Fibroblast of lung (primary cell): ENCODE data around the gene DOC2A. TPM values are rescaled to one million over a fixed set of nuclear protein-coding genes. Genes with fewer than 3 reads are reported as not detected.

Experiments
- DNase-seq, 2 donors: peaks; one replicate each; pipeline versions ENCODE4 v3.0.0 to v3.0.0-alpha.2; 2010; ENCODE audit warnings: low read depth in 2 of 2
- H2AFZ ChIP-seq: 2 replicates; pipeline ENCODE4 v1.5.1; 2012; ENCODE audit warnings: low read length, control low read depth, inconsistent platforms
- H3K27ac ChIP-seq: 2 replicates; pipeline ENCODE4 v1.5.1; 2011; ENCODE audit warnings: low read length, control low read depth; ENCODE audit not compliant: insufficient read depth
- H3K27me3 ChIP-seq: 2 replicates; pipeline ENCODE4 v1.5.1; 2011; ENCODE audit warnings: mild to moderate bottlenecking, low read length; ENCODE audit not compliant: control insufficient read depth, insufficient read depth
- H3K36me3 ChIP-seq: 2 replicates; pipeline ENCODE4 v1.5.1; 2011; ENCODE audit warnings: low read length; ENCODE audit not compliant: control insufficient read depth, insufficient read depth
- H3K4me1 ChIP-seq: 2 replicates; pipeline ENCODE4 v1.5.1; 2011; ENCODE audit warnings: low read length; ENCODE audit not compliant: control insufficient read depth, insufficient read depth; ENCODE audit errors: extremely low read depth
- H3K4me2 ChIP-seq: 2 replicates; pipeline ENCODE4 v1.5.1; 2011; ENCODE audit warnings: low read length, control low read depth; ENCODE audit not compliant: insufficient read depth; ENCODE audit errors: extremely low read depth
- H3K4me3 ChIP-seq, 4 experiments: fragments of 200-600 bp in 1 of 4; sonication (generic) in 1 of 4; replicated peaks in 1 of 4; 2 replicates each; pipeline ENCODE4 v1.5.1; 2011 to 2016; ENCODE audit warnings: low read length in 4 of 4, low read depth in 3 of 4, mild to moderate bottlenecking in 3 of 4, control low read depth in 2 of 4, inconsistent platforms in 1 of 4, mixed read lengths in 1 of 4; ENCODE audit not compliant: insufficient read depth in 1 of 4; ENCODE audit errors: control extremely low read depth in 1 of 4
- H3K79me2 ChIP-seq: 2 replicates; pipeline ENCODE4 v1.5.1; 2012; ENCODE audit warnings: mild to moderate bottlenecking, low read length, inconsistent platforms; ENCODE audit not compliant: control insufficient read depth, insufficient read depth
- H3K9ac ChIP-seq: 2 replicates; pipeline ENCODE4 v1.5.1; 2011; ENCODE audit warnings: mild to moderate bottlenecking, low read length, control low read depth; ENCODE audit not compliant: insufficient read depth
- H3K9me3 ChIP-seq: 2 replicates; pipeline ENCODE4 v1.5.1; 2012; ENCODE audit warnings: low read depth, low read length; ENCODE audit not compliant: control insufficient read depth, insufficient read depth
- H4K20me1 ChIP-seq: 2 replicates; pipeline ENCODE4 v1.5.1; 2011; ENCODE audit warnings: low read length; ENCODE audit not compliant: control insufficient read depth, insufficient read depth; ENCODE audit errors: extremely low read depth
- CTCF ChIP-seq, 2 donors: IDR thresholded peaks in 1 of 2; conservative IDR thresholded peaks in 1 of 2; 1 replicate in 1 of 2; 2 replicates in 1 of 2; pipeline ENCODE4 v1.5.1; 2011 to 2012; ENCODE audit warnings: low read length in 2 of 2, control low read depth in 1 of 2, inconsistent platforms in 1 of 2, low read depth in 1 of 2, mild to moderate bottlenecking in 1 of 2
- EZH2 ChIP-seq: IDR thresholded peaks from 2 replicates; pipeline ENCODE4 v1.5.1; 2012; ENCODE audit warnings: low read length, control low read depth, mild to moderate bottlenecking; ENCODE audit errors: missing control alignments
- polyA plus RNA-seq, 2 donors: library from polyadenylated mRNA; depleted of rRNA in 1 of 2; stranded (reverse) in 1 of 2; unstranded in 1 of 2; fragments of >200 nt; gene quantifications; 2 replicates each; pipeline ENCODE4 v1.2.1, GENCODE V29; 2011 to 2012; ENCODE audit warnings: missing spikeins in 1 of 2
- total RNA-seq: library from RNA; depleted of rRNA; stranded (reverse); fragments of >200 nt; gene quantifications from 2 replicates; pipeline ENCODE4 v1.2.1, GENCODE V29; 2014

Gene DOC2A
- total and polyA plus RNA-seq, 2 donors (not counting 1 experiment from before 2014, with no cell fraction given), result 0.03 to 0.33 TPM

DNA sequence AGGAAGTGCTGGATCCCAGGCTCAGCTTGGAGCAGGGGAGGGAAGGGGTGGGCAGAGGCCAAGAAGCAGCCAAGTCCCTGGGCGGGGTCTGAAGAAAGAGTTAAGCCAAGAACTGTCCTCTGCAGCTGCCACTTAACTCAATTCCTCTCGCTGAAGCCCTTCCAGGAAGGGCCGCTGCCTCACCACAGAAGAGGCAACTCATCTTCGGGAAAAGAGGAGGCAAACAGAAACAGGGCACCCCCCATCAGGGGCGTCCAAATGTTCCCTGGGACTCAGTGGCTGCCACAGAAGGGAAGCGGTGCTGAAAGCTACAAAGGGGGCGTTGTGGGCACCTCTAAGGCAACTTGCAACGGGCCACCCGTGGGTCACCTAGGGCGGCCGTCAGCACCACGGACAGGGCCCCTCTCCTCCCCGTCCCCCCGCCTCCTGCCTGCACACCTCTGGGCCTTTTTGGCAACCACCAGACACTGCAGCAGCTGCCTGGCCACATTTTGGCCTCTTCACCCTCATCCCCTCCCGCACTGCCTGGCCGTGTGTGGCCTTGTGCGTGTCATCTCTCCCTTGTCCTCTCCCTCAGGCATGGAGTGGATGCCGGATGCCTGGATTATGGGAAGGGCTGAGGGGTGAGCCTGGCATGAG, 17.7 kb upstream of the DOC2A start:
- no peaks in the 10 kb centered on the region for H3K36me3 ChIP-seq
- H3K4me3 ChIP-seq, result no peak overlapping the region
- H3K79me2 ChIP-seq, result no peaks in the 10 kb centered on the region
- no peak overlapping the region for H3K9ac ChIP-seq
- no peak overlapping the region for H3K4me2 ChIP-seq
- H3K27me3 ChIP-seq, result peaks cover 41% of the 10 kb centered on the region
- H2AFZ ChIP-seq, result no peak overlapping the region
- H3K4me1 ChIP-seq, result peaks cover 2% of the 10 kb centered on the region
- TF ChIP-seq CTCF (conservative IDR thresholded peaks at IDR 0.05 in 1 of 2, IDR thresholded peaks at IDR 0.05 in 1 of 2; ENCODE audit: low read depth in 1 of 2, low read length in 2 of 2), result no peak
- TF ChIP-seq EZH2, result no peak
- H3K9me3 ChIP-seq, result no peaks in the 10 kb centered on the region
- no peaks in the 10 kb centered on the region for H4K20me1 ChIP-seq
- DNase-seq, result no peak
- H3K27ac ChIP-seq, result no peak overlapping the region

DNA sequence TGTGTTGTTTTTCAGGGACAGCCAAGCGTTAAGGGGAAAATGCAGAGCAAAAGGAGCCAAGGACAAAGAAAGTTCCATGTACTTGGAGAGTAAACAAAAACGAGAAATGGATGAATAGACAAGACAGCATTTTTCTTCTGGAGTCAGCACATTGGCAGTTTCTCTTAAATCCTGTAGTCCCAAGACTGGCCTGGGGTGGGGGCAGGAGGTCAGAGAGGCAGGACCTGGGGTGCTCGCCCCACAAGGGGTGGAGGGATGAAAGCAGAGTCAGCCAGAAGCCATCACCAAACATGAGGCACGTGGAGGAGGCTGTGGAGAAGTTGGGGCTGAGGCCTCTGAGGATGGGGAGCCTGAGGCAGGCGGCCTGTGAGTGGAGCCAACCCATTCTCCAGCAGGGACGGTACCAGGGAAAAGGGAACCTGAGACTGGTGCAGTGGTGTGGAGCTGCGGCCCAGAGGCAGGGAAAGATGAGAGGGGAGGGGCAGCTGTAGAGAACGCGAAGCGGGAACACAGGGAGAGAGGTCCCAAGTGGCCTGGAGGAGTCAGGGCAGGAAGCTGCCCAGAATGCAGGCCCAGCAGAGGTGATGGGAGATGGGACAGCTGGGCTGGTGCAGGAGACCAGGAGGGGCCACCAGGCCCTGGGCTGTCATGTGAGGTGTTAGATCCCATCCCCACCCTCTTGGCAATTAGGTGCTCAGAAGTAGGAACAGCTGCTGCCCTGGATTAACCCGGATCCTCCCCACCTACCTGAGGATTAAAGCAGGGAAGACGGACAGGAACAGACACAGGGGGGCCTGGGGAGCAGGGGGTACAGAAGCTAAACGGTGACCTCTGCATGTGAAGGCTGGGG, 17.0 kb upstream of the DOC2A start:
- Histone ChIP-seq H3K4me1 (peaks cover 2% of the 10 kb centered on the region), H2AFZ (no peak overlapping the region), H3K4me2 (no peak overlapping the region), H3K27ac (no peak overlapping the region), H3K27me3 (peaks cover 41% of the 10 kb centered on the region), H3K9ac (no peak overlapping the region), H3K36me3 (no peaks in the 10 kb centered on the region), H3K9me3 (no peaks in the 10 kb centered on the region), H3K79me2 (no peaks in the 10 kb centered on the region), H4K20me1 (no peaks in the 10 kb centered on the region), H3K4me3 (no peak overlapping the region)
- TF ChIP-seq CTCF (conservative IDR thresholded peaks at IDR 0.05 in 1 of 2, IDR thresholded peaks at IDR 0.05 in 1 of 2; ENCODE audit: low read depth in 1 of 2, low read length in 2 of 2) (no peak), EZH2 (no peak)
- DNase-seq, result no peak

- H3K27me3 ChIP-seq, result peaks cover 36% of the 10 kb centered on the region
- no peaks in the 10 kb centered on the region for H3K9me3 ChIP-seq
- TF ChIP-seq EZH2 (no peak), CTCF (conservative IDR thresholded peaks at IDR 0.05 in 1 of 2, IDR thresholded peaks at IDR 0.05 in 1 of 2; ENCODE audit: low read depth in 1 of 2, low read length in 2 of 2) (no peak)
- H3K4me2 ChIP-seq, result no peak overlapping the region
- no peaks in the 10 kb centered on the region for H3K4me1 ChIP-seq
- H3K9ac ChIP-seq, result no peak overlapping the region
- no peaks in the 10 kb centered on the region for H4K20me1 ChIP-seq
- H3K79me2 ChIP-seq, result no peaks in the 10 kb centered on the region
- no peak for DNase-seq
- no peak overlapping the region for H3K27ac ChIP-seq
- no peak overlapping the region for H3K4me3 ChIP-seq
- H2AFZ ChIP-seq, result no peak overlapping the region
- H3K36me3 ChIP-seq, result no peaks in the 10 kb centered on the region
Measured at GRCh38 chr16:30026449-30026848, 15.6 kb upstream of the DOC2A start.
